HG03432 (cell line): ENCODE results near the gene HMG20A.

Source experiments
- ATAC-seq: cut with Tn5 transposase; IDR thresholded peaks from one replicate; pipeline ENCODE4 v1.9.1; 2021; ENCODE audit warnings: mild to moderate bottlenecking, moderate library complexity; ENCODE audit not compliant: unreplicated experiment

The HMG20A gene

GRCh38 chr15:77495838-77496596 is 75.3 kb downstream of the HMG20A start:
- no peak for ATAC-seq

GRCh38 chr15:77496715-77497109 is 76.0 kb downstream of the HMG20A start:
- no peak for ATAC-seq

GRCh38 chr15:77497110-77497737 is 76.5 kb downstream of the HMG20A start:
- ATAC-seq, result no peak

- no peak for ATAC-seq
Measured at GRCh38 chr15:77497942-77498361, 77.3 kb downstream of the HMG20A start.

GRCh38 chr15:77499087-77499760 is 78.5 kb downstream of the HMG20A start:
- ATAC-seq, result no peak

GRCh38 chr15:77500989-77501388 is 80.3 kb downstream of the HMG20A start:
- no peak for ATAC-seq

- no peak for ATAC-seq
Measured at GRCh38 chr15:77502379-77503095, 81.8 kb downstream of the HMG20A start.

- ATAC-seq, result no peak
Measured at GRCh38 chr15:77503240-77503639, 82.6 kb downstream of the HMG20A start.

GRCh38 chr15:77503764-77504163 is 83.1 kb downstream of the HMG20A start:
- no peak for ATAC-seq

- no peak for ATAC-seq
Measured at GRCh38 chr15:77504306-77504705, 83.6 kb downstream of the HMG20A start.

- ATAC-seq, result no peak
Measured at GRCh38 chr15:77504871-77505270, 84.2 kb downstream of the HMG20A start.

GRCh38 chr15:77505556-77505955 is 84.9 kb downstream of the HMG20A start:
- no peak for ATAC-seq

- no peak for ATAC-seq
Measured at GRCh38 chr15:77506311-77507142, 85.8 kb downstream of the HMG20A start.

GRCh38 chr15:77507143-77507897 is 86.6 kb downstream of the HMG20A start:
- ATAC-seq, result no peak

GRCh38 chr15:77507911-77508310 is 87.2 kb downstream of the HMG20A start:
- ATAC-seq, result no peak

GRCh38 chr15:77508541-77509243 is 88.0 kb downstream of the HMG20A start:
- ATAC-seq, result no peak

GRCh38 chr15:77510066-77511057 is 89.7 kb downstream of the HMG20A start:
- no peak for ATAC-seq

- no peak for ATAC-seq
Measured at GRCh38 chr15:77511869-77512268, 91.2 kb downstream of the HMG20A start.
